B cell (primary cell): ENCODE measurements around the gene RNASE4. TPM values are rescaled to one million over a fixed set of nuclear protein-coding genes. Genes with fewer than 3 reads are reported as not detected.

Experiments used
- ATAC-seq: fragments of 200-7000 bp; cut with Tn5 transposase; one replicate; pipeline ENCODE4 v1.10.0; 2021; ENCODE audit warnings: low read depth, mild to moderate bottlenecking, moderate number of reproducible peaks, moderate library complexity
- CTCF ChIA-PET: fragments of 350-600 bp; sonication (Branson Sonifier 250); formaldehyde crosslinking; loops from one replicate; lab custom pipeline; 2021; ENCODE audit warnings: antibody characterized with exemption, inconsistent platforms; lab: Charles Lee
- POLR2A ChIA-PET: fragments of 350-600 bp; sonication (Branson Sonifier 250); formaldehyde crosslinking; loops from one replicate; lab custom pipeline; 2021; ENCODE audit warnings: antibody characterized with exemption; lab: Charles Lee
- DNase-seq: peaks from one replicate; pipeline ENCODE4 v3.0.0; 2013
- H2AFZ ChIP-seq: 2 replicates; pipeline ENCODE4 v1.6.1; 2012; ENCODE audit warnings: mild to moderate bottlenecking, low read depth, low read length; ENCODE audit not compliant: insufficient read depth, poor library complexity, severe bottlenecking
- H3K27ac ChIP-seq, 2 donors: 1 replicate in 1 of 2; 2 replicates in 1 of 2; pipeline ENCODE4 v1.5.1; 2012 to 2013; ENCODE audit warnings: low read length in 2 of 2, mild to moderate bottlenecking in 2 of 2, moderate library complexity in 1 of 2
- H3K27me3 ChIP-seq, 4 experiments: fragments of 200-600 bp in 1 of 4; sonication (generic) in 1 of 4; replicated peaks in 1 of 4; 1 replicate in 2 of 4; 2 replicates in 2 of 4; pipeline versions ENCODE4 v1.6.1 to v1.7.0; 2013 to 2016; ENCODE audit warnings: low read length in 3 of 4, mild to moderate bottlenecking in 2 of 4, mixed read lengths in 1 of 4, moderate library complexity in 1 of 4; ENCODE audit not compliant: insufficient read depth in 4 of 4, control insufficient read depth in 3 of 4; ENCODE audit errors: control extremely low read depth in 1 of 4
- H3K36me3 ChIP-seq, 2 experiments: replicated peaks in 1 of 2; 1 replicate in 1 of 2; 2 replicates in 1 of 2; pipeline versions ENCODE4 v1.6.1 to v1.7.1; 2013; ENCODE audit warnings: low read length in 1 of 2; ENCODE audit not compliant: insufficient read depth in 2 of 2, control insufficient read depth in 1 of 2; ENCODE audit errors: control extremely low read depth in 1 of 2, extremely low read depth in 1 of 2
- H3K4me1 ChIP-seq, 2 donors: fragments of 200-600 bp in 1 of 2; sonication (generic) in 1 of 2; 1 replicate in 1 of 2; 2 replicates in 1 of 2; pipeline versions ENCODE4 v1.5.1 to v1.6.1; 2013 to 2017; ENCODE audit warnings: low read length in 2 of 2; ENCODE audit not compliant: control insufficient read depth in 2 of 2, insufficient read depth in 2 of 2
- H3K4me2 ChIP-seq: replicated peaks from 2 replicates; pipeline ENCODE3; 2012; ENCODE audit warnings: mild to moderate bottlenecking, low read depth, low read length; ENCODE audit not compliant: poor library complexity, severe bottlenecking
- H3K4me3 ChIP-seq, 5 experiments: fragments of 200-600 bp in 1 of 5; sonication (generic) in 1 of 5; 1 replicate in 3 of 5; 2 replicates in 2 of 5; pipeline versions ENCODE4 v1.5.1 to v1.7.0; 2011 to 2016; ENCODE audit warnings: low read length in 4 of 5, mild to moderate bottlenecking in 4 of 5, low read depth in 2 of 5, control low read depth in 1 of 5, moderate library complexity in 1 of 5; ENCODE audit not compliant: insufficient read depth in 1 of 5; ENCODE audit errors: control extremely low read depth in 1 of 5, extremely low read depth in 1 of 5
- H3K79me2 ChIP-seq: fragments of 200-600 bp; sonication (generic); one replicate; pipeline ENCODE4 v1.6.0; 2016; ENCODE audit warnings: low read length; ENCODE audit not compliant: control insufficient read depth, insufficient read depth
- H3K9ac ChIP-seq: fragments of 200-600 bp; sonication (generic); 2 replicates; pipeline ENCODE4 v1.6.1; 2017; ENCODE audit warnings: mild to moderate bottlenecking, low read length, moderate library complexity
- H3K9me3 ChIP-seq, 3 donors: one replicate each; pipeline versions ENCODE4 v1.6.1 to v1.7.1; 2013; ENCODE audit warnings: low read length in 2 of 3; ENCODE audit not compliant: control insufficient read depth in 2 of 3, insufficient read depth in 1 of 3; ENCODE audit errors: control extremely low read depth in 1 of 3
- H4K20me1 ChIP-seq: 2 replicates; pipeline ENCODE4 v1.6.0; 2012; ENCODE audit warnings: mild to moderate bottlenecking, low read length; ENCODE audit not compliant: insufficient read depth, control insufficient read depth, poor library complexity, severe bottlenecking
- H3K27ac Mint-ChIP-seq: one replicate; pipeline ENCODE4 v1.8.0; 2021; ENCODE audit warnings: mixed read lengths
- H3K27me3 Mint-ChIP-seq: one replicate; pipeline ENCODE4 v1.8.0; 2021; ENCODE audit warnings: mixed read lengths
- H3K4me1 Mint-ChIP-seq: one replicate; pipeline ENCODE4 v1.8.0; 2021; ENCODE audit warnings: mixed read lengths
- H3K4me3 Mint-ChIP-seq: one replicate; pipeline ENCODE4 v1.8.0; 2021; ENCODE audit warnings: mixed read lengths
- H3K9me3 Mint-ChIP-seq: one replicate; pipeline ENCODE4 v1.8.0; 2022; ENCODE audit warnings: mixed read lengths; ENCODE audit not compliant: insufficient read depth
- EZH2 ChIP-seq: IDR thresholded peaks from 2 replicates; pipeline ENCODE4 v1.6.1; 2012; ENCODE audit warnings: borderline replicate concordance, low read depth, mild to moderate bottlenecking, moderate library complexity, low read length; ENCODE audit not compliant: insufficient read depth, poor library complexity, severe bottlenecking
- WGBS: methylation state at CpG from one replicate; pipeline ENCODE4 v1.1.5; 2013; ENCODE audit warnings: missing lambda C conversion rate; ENCODE audit not compliant: insufficient coverage; 5-methylcytosine and 5-hydroxymethylcytosine counted together
- intact Hi-C: fragments of 100-400 bp; cut with micrococcal nuclease; formaldehyde crosslinking; loops from one replicate; pipeline ENCODE4 v1.10.0; 2022
- polyA plus RNA-seq: library from polyadenylated mRNA; depleted of rRNA; stranded (reverse); fragments of >200 nt; gene quantifications from 2 replicates; pipeline ENCODE4 v1.2.3, GENCODE V29; 2012
- total RNA-seq, 2 donors: library from RNA; stranded (reverse); fragments of 120-200 nt in 1 of 2; gene quantifications; 1 replicate in 1 of 2; 2 replicates in 1 of 2; pipeline versions ENCODE4 v1.2.3 to v1.2.4, GENCODE V29; 2013 to 2022
- TF ChIP-seq, protein P1 (sequence below): fragments of 200-600 bp; IDR thresholded peaks from one replicate; pipeline ENCODE4 v1.8.0; 2022; ENCODE audit warnings: antibody characterized with exemption, mild to moderate bottlenecking

The RNASE4 gene
- total and polyA plus RNA-seq, 2 donors (not counting 1 experiment from before 2014, with no cell fraction given): 1.8 TPM

- intact Hi-C loops: loop anchor here (5.0 kb wide), 1 partner anchor 35 kb away; no protein-coding TSS in a partner anchor
- CTCF ChIA-PET: interaction anchor here (1.6 kb wide), 1 partner anchor 10 kb away, joined by 3 read pairs; no protein-coding TSS in a partner anchor
- peaks cover 9% of the 10 kb centered on the region for H3K4me1 Mint-ChIP-seq
Observed at GRCh38 chr14:20742132-20742531, 57.8 kb downstream of the RNASE4 start.

DNA sequence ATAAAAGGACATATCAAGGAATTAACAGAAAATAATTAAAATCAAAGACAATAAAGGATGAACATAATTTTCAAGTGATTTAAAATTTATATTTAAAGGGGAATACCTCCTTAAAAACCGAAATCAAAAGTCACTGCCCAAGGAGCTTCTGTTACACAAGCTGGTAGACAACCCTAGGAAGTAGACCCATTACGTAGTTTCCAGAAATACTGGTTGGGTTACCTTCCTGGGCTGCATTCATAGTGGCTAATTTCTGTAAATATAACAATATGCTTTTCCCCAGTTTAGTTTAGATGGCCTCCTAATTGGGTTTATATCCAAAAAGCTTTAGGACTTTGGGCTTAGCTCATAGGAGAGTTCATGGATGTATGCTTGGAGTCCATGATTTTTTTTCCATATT, 59.2 kb downstream of the RNASE4 start:
- no peak overlapping the region for H3K27ac Mint-ChIP-seq
- Histone ChIP-seq H3K9me3 (no peaks in the 10 kb centered on the region), H3K9ac (no peak overlapping the region), H3K36me3 (no peaks in the 10 kb centered on the region), H3K4me2 (no peak overlapping the region), H3K27me3 (no peaks in the 10 kb centered on the region), H3K27ac (no peak overlapping the region), H2AFZ (no peak overlapping the region), H3K4me1 (peaks cover 0 to 8% of the 10 kb centered on the region in 2 donors), H4K20me1 (no peaks in the 10 kb centered on the region), H3K79me2 (no peaks in the 10 kb centered on the region), H3K4me3 (no peak overlapping the region)
- H3K9me3 Mint-ChIP-seq: no peaks in the 10 kb centered on the region
- intact Hi-C loops: loop anchor here (5.0 kb wide), 1 partner anchor 36 kb away; no protein-coding TSS in a partner anchor
- DNase-seq (no peak), ATAC-seq (no peak)
- peaks cover 9% of the 10 kb centered on the region for H3K4me1 Mint-ChIP-seq
- peaks cover 16% of the 10 kb centered on the region for H3K27me3 Mint-ChIP-seq
- ChIA-PET POLR2A (no interaction called here), CTCF (interaction anchor here (1.2 to 3.8 kb wide), 4 partner anchors 12 to 212 kb away, joined by 3 to 10 read pairs (median 4); no protein-coding TSS in a partner anchor)
- no peak overlapping the region for H3K4me3 Mint-ChIP-seq
- TF ChIP-seq, protein P1, sequence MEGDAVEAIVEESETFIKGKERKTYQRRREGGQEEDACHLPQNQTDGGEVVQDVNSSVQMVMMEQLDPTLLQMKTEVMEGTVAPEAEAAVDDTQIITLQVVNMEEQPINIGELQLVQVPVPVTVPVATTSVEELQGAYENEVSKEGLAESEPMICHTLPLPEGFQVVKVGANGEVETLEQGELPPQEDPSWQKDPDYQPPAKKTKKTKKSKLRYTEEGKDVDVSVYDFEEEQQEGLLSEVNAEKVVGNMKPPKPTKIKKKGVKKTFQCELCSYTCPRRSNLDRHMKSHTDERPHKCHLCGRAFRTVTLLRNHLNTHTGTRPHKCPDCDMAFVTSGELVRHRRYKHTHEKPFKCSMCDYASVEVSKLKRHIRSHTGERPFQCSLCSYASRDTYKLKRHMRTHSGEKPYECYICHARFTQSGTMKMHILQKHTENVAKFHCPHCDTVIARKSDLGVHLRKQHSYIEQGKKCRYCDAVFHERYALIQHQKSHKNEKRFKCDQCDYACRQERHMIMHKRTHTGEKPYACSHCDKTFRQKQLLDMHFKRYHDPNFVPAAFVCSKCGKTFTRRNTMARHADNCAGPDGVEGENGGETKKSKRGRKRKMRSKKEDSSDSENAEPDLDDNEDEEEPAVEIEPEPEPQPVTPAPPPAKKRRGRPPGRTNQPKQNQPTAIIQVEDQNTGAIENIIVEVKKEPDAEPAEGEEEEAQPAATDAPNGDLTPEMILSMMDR: no peak
- no peak for TF ChIP-seq EZH2
- WGBS: no CpG with 5 or more reads among the region's 2 CpGs

More at GRCh38 chr14:20742132-20742531, 57.8 kb downstream of the RNASE4 start:
- H3K27ac Mint-ChIP-seq: peak overlapping the region; percentile 38
- Histone ChIP-seq H2AFZ (peak overlapping the region; percentile 67), H3K27ac (peak overlapping the region in 1 of 2 donors; percentile 57), H4K20me1 (no peaks in the 10 kb centered on the region), H3K79me2 (no peaks in the 10 kb centered on the region), H3K27me3 (no peaks in the 10 kb centered on the region), H3K4me2 (peak overlapping the region; percentile 17), H3K9ac (no peak overlapping the region), H3K4me3 (no peak overlapping the region), H3K36me3 (no peaks in the 10 kb centered on the region), H3K4me1 (peaks cover 0 to 8% of the 10 kb centered on the region in 2 donors), H3K9me3 (no peaks in the 10 kb centered on the region)
- H3K9me3 Mint-ChIP-seq: no peaks in the 10 kb centered on the region
- ATAC-seq (no peak), DNase-seq (no peak)
- H3K27me3 Mint-ChIP-seq: peaks cover 18% of the 10 kb centered on the region
- no peak overlapping the region for H3K4me3 Mint-ChIP-seq
- POLR2A ChIA-PET: no interaction called here
- TF ChIP-seq, protein P1: no peak
- no peak for TF ChIP-seq EZH2
- WGBS: 20% methylated on average over 2 of the region's 4 CpGs
